Activated CD8-positive, alpha-beta memory T cell treated with anti-CD3 and anti-CD28 coated beads for 48 hours (primary cell): ENCODE measurements around the gene ACTRT2.

ENCODE experiments used
- DNase-seq, 3 experiments: peaks; one replicate each; pipeline ENCODE4 v3.0.0-alpha.2; 2020; ENCODE audit warnings: low read depth in 2 of 3, low spot score in 2 of 3

Gene ACTRT2

DNA sequence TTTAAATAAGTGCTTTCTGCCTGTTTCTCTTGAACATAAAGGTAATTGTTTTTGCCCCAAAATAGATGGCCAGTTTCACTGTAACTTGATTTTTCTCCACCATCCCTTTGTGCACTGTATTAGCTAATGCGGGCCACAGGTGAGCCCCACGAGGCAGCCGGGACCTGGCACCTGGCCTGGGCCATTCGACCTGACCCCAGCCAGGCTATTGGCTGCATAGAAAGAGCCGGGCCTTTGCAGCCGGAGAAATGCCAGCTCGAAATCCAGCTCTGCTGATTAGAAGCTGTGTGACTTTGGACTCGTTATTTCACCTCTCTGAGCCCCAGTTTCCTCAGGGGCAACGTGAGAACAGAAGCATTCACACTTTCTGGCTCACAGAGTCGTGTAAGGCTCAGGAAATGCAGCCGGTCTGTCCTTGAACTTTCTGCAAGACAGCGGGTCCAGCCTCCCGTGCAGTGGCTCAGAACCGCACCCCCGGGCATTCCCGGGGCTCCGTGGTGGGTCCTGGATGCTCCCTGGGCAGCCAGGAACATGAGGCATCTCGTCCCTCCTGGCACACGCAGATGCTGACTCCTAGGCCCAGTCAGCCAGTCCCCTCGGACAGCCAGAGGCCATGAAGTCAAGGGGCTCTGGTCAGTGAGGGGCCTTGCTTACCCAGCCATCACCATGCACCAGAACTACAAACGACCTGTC lies 37.4 kb upstream of the ACTRT2 start:
- DNase-seq, result no peak

DNA sequence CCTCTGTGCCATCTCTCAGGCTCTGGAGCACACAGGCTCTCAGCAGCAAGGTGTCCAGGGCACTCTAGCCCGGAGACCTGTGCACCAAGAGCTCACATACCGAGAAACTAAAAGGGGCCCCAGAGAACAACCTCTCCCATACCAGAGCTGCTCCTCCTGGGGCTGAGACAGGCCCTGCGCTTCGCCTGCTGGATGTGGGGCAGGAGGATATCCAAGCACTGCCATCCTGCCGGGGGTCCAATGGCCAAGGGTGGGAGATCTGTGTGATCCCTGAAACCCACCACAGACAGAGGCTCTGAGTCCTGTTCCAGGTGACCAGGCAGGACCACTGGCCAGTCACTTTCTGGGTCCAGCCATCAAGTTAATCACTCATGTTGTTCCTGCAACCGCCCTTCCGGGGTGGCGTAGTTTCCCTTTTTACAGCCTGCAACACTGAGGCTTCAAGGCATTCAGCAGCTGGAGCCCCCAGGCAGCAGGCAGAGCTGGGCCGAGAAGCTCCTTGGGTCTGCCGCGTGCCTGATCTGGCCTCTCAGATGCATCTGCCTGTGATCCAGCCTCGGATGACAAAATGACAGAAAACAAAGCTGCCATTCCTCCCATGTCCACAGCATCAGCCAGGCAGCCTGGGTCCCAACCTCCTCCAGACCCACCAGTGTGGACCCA lies 36.7 kb upstream of the ACTRT2 start:
- no peak for DNase-seq

- DNase-seq, result no peak
These were observed 36.2 kb upstream of the ACTRT2 start for GRCh38 chr1:2985067-2985561.

DNA sequence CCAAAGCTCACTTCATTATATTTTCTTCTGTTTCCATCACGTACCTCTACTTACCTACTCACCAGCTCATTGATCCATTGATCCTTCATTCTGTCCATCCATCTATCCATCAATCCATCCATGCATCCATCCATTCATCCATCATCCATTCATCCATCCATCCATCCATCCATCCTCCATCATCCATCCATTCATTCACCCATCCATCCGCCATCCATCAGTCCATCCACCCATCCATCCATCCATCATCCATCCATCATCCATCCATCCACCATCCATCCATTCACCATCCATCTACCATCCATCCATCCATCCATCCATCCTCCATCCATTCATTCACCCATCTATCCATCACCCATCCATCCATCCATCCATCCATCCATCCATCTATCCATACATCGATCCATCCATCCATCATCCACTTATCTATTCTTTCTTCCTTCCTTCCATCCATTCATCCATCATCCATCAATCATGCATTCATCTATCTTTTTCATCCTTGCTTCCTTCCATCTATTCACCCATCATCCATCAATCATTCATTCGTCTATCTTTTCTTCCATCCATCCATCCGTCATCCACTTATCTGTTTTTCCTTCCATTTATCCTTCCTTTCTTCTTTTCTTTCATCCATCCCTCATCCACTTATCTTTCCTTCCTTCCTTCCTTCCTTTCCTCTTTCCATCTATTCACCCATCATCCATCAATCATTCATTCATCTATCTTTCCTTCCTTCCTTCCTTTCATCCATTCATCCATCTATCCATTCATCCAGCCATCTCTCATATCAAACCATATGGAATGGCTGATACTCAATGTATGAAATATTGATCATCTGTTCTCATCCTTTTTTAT lies 35.3 kb upstream of the ACTRT2 start:
- no peak for DNase-seq

GRCh38 chr1:2986549-2987305 lies 34.5 kb upstream of the ACTRT2 start:
- DNase-seq, result no peak

- DNase-seq, result no peak
These were observed 33.5 kb upstream of the ACTRT2 start for GRCh38 chr1:2987773-2988172.

DNA sequence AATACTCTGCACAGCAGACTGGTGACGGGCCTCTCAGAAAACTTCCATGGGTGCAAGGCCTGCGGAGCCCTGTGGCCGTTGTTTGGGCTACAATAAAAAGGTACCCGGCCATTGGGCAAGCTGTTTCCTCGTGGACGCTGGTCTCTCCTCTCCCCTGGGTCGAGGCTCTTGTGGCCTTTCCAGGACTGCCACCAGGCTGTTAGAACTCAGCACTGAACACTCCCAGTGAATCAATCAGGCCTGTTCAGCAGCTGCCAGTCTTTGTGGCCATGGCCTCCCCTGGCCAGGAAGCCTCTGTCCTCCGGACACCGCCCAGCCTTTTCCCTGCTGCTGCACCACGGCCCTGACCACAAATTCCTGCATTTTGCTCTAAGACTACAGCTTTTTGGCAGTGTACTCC lies 33.0 kb upstream of the ACTRT2 start:
- no peak for DNase-seq

- DNase-seq, result no peak
These were observed 32.1 kb upstream of the ACTRT2 start for GRCh38 chr1:2989185-2989584.

- no peak for DNase-seq
These were observed 31.3 kb upstream of the ACTRT2 start for GRCh38 chr1:2989976-2990375.

DNA sequence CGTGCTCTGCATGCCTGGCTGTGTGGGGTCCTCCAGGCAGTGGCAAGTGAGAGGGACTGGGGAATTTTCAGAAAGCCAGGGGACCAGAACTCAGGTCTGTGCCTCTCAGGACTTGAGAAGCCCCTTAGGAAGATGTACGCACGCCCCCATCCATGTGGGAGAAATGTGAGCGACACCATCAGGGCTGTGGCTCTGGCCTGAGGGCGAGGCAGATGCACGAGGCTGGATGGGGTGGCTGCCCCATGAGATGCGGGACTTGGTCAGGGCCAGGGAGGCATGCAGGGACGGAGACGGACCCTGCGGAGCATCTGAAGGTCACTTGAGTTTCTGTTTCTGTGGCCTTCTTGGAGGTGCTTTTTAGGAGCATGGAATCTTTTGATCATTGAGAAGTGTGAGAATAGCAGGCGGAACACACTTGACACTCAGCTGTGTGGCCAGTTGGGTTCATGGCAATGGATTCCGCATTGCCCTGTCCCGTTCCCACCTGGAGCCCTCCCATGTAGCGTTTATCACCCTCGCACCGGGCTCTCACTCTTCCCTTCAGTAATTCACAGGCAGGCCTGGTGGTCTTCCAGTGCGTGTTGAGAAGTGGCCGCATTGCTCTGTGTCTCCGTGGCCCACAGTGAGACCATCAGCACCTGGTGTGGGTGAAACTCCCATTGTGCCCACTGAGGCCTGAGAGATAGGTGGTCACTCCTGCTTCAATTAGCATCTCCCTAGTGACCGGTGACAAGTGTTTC lies 30.7 kb upstream of the ACTRT2 start:
- no peak for DNase-seq

DNA sequence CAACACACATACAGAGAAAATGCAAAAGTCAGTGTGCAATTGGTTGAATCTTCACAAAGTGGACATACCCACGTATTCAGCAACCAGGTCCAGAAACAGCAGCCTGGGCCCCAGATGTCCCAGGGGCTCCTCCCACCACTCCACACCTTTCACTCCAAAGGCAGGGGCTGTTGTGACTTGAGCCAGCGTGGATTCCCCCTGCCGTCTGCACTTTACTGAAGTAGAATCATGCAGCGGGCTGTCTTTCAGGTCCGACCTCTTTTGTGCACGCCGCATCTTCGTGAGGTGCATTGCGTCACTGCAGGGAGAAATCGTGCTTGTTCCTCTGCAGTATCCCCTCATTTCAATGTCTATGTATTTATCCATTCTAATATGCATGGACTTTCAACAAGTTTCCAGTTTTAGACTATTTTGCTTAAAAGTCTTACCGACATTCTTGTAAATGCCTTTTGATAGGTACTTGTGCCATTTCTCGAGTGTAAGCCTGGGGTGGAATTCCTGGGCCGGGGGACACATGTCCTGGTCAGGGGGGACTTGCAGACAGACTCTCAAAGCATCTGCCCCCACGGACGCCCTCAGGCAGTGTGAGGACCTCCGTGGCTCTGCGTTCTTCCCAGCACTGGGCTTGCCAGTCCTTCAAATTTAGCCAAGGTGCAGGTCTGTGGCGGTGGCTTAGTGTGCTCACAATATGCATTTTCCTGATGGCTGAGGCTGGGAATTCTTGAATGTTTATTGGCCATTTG lies 29.3 kb upstream of the ACTRT2 start:
- no peak for DNase-seq

DNA sequence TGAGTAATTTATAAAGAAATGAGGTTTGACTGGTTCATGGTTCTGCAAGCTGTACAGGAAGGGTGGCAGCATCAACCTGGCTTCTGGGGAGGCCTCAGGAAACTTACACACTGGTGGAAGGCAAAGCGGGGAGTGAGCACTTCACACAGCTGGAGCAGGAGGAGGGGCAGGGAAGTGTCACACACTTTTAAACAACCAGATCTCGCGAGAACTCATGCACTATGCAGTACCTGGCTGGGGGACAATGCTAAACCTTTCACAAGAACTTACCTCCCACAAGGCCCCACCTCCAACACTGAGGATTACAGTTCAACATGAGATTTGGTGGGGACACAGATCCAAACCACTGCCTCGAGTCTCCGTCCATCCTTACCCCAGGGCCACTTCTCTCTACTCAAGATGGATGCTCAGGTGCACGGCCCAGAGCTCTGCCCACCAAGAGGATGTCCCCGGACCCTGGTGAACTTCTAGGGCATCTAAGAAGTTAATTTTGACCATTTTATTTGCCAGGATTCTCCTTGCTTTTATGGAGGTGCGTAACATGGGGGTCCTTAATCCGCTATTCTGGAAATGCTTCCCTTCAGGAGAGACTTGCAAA lies 22.7 kb upstream of the ACTRT2 start:
- no peak for DNase-seq

DNA sequence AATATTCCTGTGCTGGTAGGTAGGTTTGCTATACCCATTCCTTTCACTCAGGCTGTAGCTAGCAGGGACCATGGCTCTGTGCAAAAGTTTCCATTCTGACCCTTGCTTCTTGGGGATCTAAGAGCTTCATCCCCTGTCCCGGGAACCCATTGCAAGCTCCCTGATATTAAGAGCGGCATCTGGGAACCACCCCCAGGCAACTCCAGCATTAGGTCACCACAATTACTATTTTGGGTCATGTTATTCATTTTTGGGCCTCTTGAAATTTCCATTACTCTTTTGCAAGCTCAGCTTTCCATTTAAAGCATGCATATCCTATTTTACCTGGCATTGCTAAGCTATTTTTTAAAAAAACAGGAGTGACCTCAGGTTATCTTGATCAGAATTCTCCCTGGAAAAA lies 22.1 kb upstream of the ACTRT2 start:
- DNase-seq, result no peak

GRCh38 chr1:2999571-2999970 lies 21.7 kb upstream of the ACTRT2 start:
- no peak for DNase-seq

GRCh38 chr1:3000214-3000613 lies 21.1 kb upstream of the ACTRT2 start:
- DNase-seq, result no peak

GRCh38 chr1:3000671-3001470 lies 20.4 kb upstream of the ACTRT2 start:
- no peak for DNase-seq

- no peak for DNase-seq
These were observed 19.6 kb upstream of the ACTRT2 start for GRCh38 chr1:3001471-3002348.
